ENCODE data around the gene IFFO2. TPM values are rescaled to one million over a fixed set of nuclear protein-coding genes. Genes with fewer than 3 reads are reported as not detected.

IFFO2 gene
- total and polyA plus RNA-seq, 8 donors, result 13.9 to 38.4 (median 24.3) TPM

- FAIRE-seq, result no peak
- WGBS, 2 donors, result 81 to 92% methylated on average over 8 of the region's 8 CpGs
Measured at GRCh38 chr1:18882486-18882885, 74.0 kb downstream of the IFFO2 start.

DNA sequence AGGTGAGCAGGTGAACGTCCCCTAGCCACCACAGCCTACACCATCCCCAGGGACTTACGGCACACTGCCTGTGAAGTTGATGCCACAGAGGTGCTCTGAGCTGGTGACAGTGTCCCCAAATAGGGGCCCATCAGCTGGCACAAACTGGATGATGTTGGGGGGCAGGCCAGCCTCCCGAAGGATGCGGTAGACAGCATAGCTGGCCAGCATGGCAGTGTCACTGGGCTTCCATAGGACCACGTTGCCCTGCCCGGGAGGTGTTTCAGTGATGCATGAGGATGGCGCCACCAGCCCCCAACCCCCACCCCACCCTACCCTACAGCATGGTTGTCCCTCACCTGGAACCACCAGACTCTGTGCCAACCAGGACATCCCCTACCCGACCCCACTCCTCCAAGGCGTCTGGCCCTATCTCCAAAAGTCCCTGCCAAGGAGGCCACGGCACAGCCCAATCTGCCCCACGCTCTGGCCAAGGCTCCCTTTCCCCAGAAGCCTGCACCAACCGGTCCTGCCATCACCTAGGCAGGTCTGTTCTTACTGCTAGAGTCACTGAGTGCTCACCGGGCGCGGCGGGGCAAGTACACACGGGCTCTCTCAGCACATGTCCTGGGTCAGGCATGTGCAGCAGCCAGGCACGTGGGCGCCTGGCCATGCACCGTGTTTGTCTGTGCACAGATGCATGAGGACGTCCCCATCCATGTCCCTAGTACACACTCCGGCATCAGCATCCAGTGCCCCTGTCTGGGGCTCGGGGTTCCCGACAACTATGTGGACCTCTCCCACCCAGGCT is 74.6 kb downstream of the IFFO2 start:
- Histone ChIP-seq H3K4me1 (no peaks in the 10 kb centered on the region), H3K36me3 (no peaks in the 10 kb centered on the region), H3K27me3 (no peaks in the 10 kb centered on the region), H3K9me3 (no peaks in the 10 kb centered on the region), H3K4me3 (no peak overlapping the region), H3K27ac (no peak overlapping the region)
- WGBS, 2 donors, result 90 to 94% methylated on average over 24 of the region's 24 CpGs
- FAIRE-seq (no peak), ATAC-seq (no peak), DNase-seq (peak in 1 of 6 donors; percentile 55)
- no peak for TF ChIP-seq CTCF (IDR thresholded peaks at IDR 0.05)
- intact Hi-C loops (cut with DNase I), result no loop called here

More at GRCh38 chr1:18882486-18882885, 74.0 kb downstream of the IFFO2 start:
- Histone ChIP-seq H3K36me3 (no peaks in the 10 kb centered on the region), H3K27ac (no peak overlapping the region), H3K9me3 (no peaks in the 10 kb centered on the region), H3K4me3 (no peak overlapping the region), H3K4me1 (no peaks in the 10 kb centered on the region), H3K27me3 (no peaks in the 10 kb centered on the region)
- ATAC-seq, result no peak
- DNase-seq, result no peak
- TF ChIP-seq CTCF (IDR thresholded peaks at IDR 0.05), result no peak
- intact Hi-C loops (cut with DNase I), result no loop called here

- Histone ChIP-seq H3K27me3 (no peaks in the 10 kb centered on the region), H3K36me3 (no peaks in the 10 kb centered on the region), H3K4me1 (no peaks in the 10 kb centered on the region), H3K9me3 (no peaks in the 10 kb centered on the region), H3K27ac (no peak overlapping the region), H3K4me3 (no peak overlapping the region)
- DNase-seq (no peak), ATAC-seq (no peak), FAIRE-seq (no peak)
- WGBS, 2 donors, result 95% methylated on average over 2 of the region's 2 CpGs
- intact Hi-C loops (cut with DNase I), result no loop called here
- no peak for TF ChIP-seq CTCF (IDR thresholded peaks at IDR 0.05)
Measured at GRCh38 chr1:18881164-18881563, 75.3 kb downstream of the IFFO2 start.

DNA sequence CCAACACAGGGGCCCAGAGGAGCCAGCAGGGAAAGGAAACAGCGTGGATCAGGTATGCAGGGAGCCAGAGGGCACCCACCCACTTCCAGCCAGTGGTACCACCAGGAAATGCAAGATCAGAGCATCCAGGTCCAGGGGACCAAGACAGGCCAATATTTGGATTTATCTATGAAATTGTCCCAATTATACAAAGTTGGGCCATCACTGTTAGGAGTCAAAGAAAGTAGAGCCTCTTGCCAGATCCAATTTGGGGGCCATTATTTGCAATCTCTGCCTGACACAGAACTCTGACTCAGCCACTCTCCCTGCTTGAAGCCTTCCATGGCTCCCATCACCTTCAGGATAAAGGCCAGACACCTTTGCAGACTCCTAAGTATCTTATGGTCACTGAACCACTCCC is 75.9 kb downstream of the IFFO2 start:
- H3K36me3 ChIP-seq, result no peaks in the 10 kb centered on the region
- WGBS, 2 donors, result 82 to 92% methylated on average over 1 of the region's 1 CpG
- H3K4me3 ChIP-seq, result no peak overlapping the region
- intact Hi-C loops (cut with DNase I), result no loop called here
- no peaks in the 10 kb centered on the region for H3K4me1 ChIP-seq
- TF ChIP-seq CTCF (IDR thresholded peaks at IDR 0.05), result no peak
- FAIRE-seq (no peak), ATAC-seq (no peak), DNase-seq (no peak)
- H3K27ac ChIP-seq, result no peak overlapping the region
- no peaks in the 10 kb centered on the region for H3K27me3 ChIP-seq
- H3K9me3 ChIP-seq, result no peaks in the 10 kb centered on the region

- no peak for ATAC-seq
- Histone ChIP-seq H3K4me1 (no peaks in the 10 kb centered on the region), H3K9me3 (no peaks in the 10 kb centered on the region), H3K4me3 (no peak overlapping the region), H3K36me3 (no peaks in the 10 kb centered on the region), H3K27me3 (no peaks in the 10 kb centered on the region), H3K27ac (no peak overlapping the region)
- 88 to 92% methylated on average over 21 of the region's 21 CpGs for WGBS, 2 donors
- TF ChIP-seq CTCF (IDR thresholded peaks at IDR 0.05), result no peak
- no peak for FAIRE-seq
- DNase-seq, result peak in 1 of 6 donors; percentile 42
- intact Hi-C loops (cut with DNase I), result loop anchor here in 1 of 3 donors (5.0 kb wide), 1 partner anchor 283 kb away; no protein-coding TSS in a partner anchor
Measured at GRCh38 chr1:18879791-18880309, 76.6 kb downstream of the IFFO2 start.

All from pancreas (tissue), 10 donors.